Hindlimb muscle (tissue), 1 donor: ENCODE measurements around the gene CNOT9. TPM values are rescaled to one million over a fixed set of nuclear protein-coding genes. Genes with fewer than 3 reads are reported as not detected.

Experiments
- DNase-seq: peaks from one replicate; pipeline ENCODE4 v3.0.0-alpha.2; 2013
- polyA plus RNA-seq: library from polyadenylated mRNA; unstranded; fragments of 120-200 nt; gene quantifications from one replicate; pipeline ENCODE4 v1.2.1, GENCODE V29; 2013; ENCODE audit not compliant: insufficient read length

Gene CNOT9
- polyA plus RNA-seq, 1 donor = 38.7 TPM

GRCh38 chr2:218578272-218578877 is 9.7 kb downstream of the CNOT9 start:
- no peak for DNase-seq

GRCh38 chr2:218582076-218582475 is 13.4 kb downstream of the CNOT9 start:
- DNase-seq = no peak

DNA sequence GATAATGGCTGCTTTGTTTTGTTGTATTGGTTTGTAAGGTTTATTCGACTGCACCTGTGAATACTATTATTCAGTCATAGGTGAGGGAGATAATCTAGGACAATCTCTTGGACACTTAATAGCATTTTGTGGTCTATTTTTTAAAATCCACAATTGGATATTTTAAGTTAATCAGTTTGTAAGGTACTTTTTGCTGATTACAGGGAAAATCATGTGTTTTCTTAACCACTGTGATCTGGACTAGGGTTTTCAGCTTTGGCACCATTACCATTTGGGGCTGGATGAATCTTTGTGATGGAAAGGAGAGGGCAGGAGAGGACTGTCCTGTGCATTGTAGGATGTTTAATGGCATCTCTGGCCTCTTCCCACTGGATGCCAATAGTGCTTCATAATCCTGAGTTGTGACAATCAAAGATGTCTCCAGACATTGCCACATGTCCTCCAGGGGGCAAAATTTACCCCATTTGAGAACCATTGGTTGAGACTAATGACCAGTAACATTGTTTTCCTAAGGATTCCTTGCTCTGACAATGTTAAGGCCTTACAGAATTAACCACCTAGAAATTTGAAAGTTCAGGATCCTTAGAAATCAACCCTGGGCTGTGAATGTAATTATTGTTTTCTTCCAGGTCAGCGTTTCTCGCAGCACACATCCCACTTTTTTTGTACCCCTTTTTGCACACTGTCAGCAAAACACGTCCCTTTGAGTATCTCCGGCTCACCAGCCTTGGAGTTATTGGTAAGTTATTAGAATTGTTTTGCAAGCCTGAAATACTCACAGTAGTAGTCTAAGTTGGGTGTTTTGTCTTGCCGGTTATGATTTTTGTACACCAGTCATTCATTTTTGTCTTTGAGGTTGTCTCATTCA is 15.6 kb downstream of the CNOT9 start:
- DNase-seq = no peak

- no peak for DNase-seq
Observed at GRCh38 chr2:218585541-218585940, 16.9 kb downstream of the CNOT9 start.

DNA sequence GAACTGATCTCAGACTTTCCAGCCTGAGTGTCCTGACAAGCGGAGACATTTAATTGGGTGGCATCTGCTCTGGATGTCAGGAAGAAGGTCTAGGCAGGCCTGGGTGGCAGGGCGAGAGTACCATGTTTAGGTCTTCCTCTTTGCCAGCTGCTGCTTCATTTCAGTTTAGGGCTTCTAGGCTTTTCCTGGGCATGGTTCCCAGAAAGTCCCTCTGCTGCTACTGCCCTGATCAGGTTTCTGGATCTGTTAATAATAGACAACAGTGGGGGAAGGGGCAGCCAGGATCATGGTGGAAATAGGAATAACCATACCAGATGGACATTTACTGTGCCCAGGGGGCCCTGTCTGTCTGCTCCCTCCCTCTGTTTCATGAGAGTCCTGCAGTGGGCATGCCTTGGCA is 36.8 kb downstream of the CNOT9 start:
- peak; percentile 75 for DNase-seq

DNA sequence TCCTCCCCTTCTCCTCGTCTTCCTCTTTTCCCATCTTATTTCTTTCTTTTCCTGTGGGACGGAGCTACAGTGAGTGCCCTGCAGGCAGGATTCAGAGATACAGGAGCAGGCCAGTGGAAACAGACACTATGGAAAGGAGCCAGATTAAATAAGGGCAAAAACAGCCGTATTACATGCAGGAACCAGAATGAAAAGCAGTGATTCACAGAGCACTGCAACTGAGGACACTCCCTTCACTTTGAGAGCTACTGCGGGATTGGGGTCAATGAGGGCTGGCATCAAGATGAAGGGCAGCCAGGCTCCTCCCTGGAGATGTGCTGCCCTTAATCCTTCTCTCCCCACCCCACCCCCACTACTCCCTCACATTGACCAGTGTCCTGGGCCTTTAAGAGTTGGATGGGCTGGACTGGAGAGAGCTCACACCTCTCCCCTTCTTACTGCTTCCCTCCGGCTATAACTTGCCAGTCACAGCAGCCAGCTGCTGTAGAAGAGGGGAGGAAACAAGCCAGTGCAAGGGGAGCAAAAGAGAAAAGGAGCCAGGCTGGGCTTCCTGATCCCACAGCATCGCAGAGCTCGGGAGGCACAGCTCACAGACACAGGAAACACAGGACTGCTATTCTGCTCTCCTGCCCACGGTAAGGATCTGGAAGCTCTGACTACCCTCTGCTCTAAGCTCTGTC is 38.9 kb downstream of the CNOT9 start, which contains the start of gene PLCD4:
TSS of gene PLCD4 (plus strand) at position 464 of the 680 bp plus-strand sequence. CDS start 7,841 bp downstream, outside the sequence.
- DNase-seq = peak; percentile 74

DNA sequence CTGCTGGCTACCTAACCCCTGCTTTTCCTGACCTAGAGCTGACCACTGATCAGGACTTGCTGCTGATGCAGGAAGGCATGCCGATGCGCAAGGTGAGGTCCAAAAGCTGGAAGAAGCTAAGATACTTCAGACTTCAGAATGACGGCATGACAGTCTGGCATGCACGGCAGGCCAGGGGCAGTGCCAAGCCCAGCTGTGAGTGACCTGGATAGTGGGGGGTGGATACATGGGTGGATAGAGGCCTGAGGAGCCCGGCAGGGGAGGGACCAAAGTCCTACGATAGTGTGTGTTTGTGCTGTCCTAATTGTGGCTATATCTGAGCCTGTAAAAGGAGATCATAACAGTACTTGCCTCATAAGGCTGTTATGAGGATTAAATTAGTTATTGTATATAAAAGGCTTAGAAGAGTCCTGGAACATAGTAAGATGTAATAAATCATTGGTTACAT is 47.3 kb downstream of the CNOT9 start:
- no peak for DNase-seq

DNA sequence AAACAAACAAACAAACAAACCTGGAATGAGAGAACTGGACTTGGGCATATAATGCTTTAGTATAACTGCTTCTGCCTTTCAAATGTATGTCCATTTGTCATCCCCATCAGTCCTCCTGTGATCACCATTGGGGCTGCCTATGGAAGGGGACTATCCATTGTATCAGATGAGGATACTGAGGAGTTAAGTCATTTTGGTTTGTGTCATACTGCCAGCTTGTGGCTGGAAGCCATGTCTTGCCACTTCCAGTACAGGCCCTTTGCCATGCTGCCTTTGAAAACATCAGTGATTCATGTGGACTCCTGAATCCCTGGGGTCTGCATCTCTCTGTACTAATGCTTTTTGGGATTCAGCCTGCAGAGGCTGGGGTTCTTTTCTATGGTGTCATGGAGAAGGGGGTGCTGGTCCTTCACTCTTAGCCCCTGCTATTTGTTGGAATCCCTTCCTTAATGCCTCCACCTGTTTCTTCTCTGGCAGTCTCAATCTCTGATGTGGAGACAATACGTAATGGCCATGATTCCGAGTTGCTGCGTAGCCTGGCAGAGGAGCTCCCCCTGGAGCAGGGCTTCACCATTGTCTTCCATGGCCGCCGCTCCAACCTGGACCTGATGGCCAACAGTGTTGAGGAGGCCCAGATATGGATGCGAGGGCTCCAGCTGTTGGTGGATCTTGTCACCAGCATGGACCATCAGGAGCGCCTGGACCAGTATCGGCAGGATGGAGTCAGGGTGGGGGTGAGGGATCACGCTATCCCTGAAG is 49.6 kb downstream of the CNOT9 start:
- DNase-seq = no peak

- no peak for DNase-seq
Observed at GRCh38 chr2:218621007-218621406, 52.4 kb downstream of the CNOT9 start.

GRCh38 chr2:218622606-218623365 is 54.1 kb downstream of the CNOT9 start:
- DNase-seq = no peak

DNA sequence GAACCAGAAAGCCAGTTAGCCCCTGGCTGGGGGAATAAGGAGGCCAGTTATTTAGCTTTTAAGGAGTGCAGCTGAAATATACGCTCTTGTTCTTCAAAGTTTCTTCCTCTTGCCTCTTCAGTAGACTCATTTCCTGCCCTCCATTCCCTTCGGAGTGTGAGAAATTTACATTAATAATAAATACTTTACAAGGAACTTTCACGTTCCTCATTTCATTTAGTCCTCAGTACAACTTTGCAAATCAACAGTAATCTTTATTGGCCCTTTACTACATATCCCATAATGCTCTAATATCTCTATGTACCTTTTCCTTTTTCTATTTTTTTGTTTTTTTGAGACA is 54.7 kb downstream of the CNOT9 start:
- no peak for DNase-seq

DNA sequence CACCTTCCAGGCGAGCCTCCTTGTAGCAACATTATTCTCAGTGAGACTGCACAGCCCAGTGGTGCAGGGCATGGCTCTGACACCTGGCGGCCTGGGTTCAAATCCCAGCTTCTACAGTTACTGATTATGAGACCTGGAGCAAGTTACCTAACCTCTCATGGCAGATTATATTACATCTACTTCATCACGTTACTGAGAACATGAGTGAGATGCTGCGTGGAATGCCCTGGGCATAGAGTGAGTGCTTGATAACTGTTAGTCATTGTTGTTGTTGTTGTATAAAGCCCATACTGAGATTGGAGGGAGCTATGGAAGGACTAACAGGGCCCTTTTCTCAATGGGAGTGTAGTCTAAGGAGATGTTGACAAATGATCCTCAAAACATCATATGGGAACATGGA is 57.7 kb downstream of the CNOT9 start:
- no peak for DNase-seq

- DNase-seq = no peak
Observed at GRCh38 chr2:218627939-218628338, 59.3 kb downstream of the CNOT9 start.

GRCh38 chr2:218631837-218632236 is 63.2 kb downstream of the CNOT9 start:
- DNase-seq = no peak

GRCh38 chr2:218635719-218636118 is 67.1 kb downstream of the CNOT9 start:
- no peak for DNase-seq

- no peak for DNase-seq
Observed at GRCh38 chr2:218638372-218638771, 69.7 kb downstream of the CNOT9 start.

DNA sequence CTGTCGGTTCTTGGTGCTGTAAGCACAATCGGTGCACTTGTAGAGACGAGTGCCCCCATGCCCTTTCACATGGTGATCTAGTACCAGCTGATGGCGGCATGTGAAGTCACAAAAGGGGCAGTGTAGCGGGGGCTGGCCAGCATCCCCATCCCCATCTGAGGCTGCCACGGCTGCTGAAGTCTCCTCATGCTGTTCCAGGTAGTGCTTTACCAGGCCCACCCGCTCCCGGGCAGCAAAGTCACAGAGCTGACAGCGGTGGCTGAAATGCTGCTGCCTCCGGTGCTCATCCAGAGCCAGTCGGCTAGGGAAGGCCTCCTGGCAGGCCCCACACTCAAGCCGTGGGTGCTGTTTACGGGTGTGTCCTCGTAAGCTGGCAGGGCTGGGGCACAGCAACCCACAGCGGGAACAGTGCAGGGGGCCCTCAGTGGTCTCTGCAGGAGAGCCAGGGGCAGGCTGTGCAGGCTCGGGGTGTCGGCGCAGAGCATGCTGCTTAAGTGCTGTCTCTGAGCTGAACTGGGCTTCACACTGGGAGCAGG is 73.5 kb downstream of the CNOT9 start:
- DNase-seq = no peak

- no peak for DNase-seq
Observed at GRCh38 chr2:218642786-218643185, 74.1 kb downstream of the CNOT9 start.

DNA sequence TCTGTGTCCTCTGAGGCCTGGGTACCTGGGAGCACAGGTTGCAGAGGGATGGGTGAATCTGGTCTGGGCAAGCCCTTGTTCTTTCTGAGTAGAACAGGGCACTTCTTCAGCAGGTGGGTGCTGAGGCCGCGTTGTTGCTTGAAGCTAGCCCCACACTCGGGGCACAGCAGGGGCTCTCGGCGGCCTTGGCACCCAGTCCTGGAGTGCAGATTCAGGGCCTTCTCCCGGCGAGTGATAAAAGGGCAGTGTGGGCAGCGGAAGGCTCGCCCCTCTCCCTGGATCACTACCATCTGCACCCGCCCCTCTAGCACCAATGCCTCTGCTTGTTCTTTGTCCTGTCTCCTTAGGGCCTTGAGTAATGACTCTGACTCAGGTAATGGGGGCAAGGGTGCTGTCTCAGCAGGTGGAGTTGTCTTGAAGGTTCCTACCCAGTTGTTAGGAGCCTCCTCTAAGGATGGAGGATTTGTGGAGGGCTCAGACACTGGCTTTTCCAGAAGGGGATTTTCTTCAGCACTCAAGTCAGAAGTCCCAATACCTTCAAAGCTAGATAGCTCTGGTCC is 75.2 kb downstream of the CNOT9 start:
- no peak for DNase-seq

- DNase-seq = no peak
Observed at GRCh38 chr2:218644721-218645120, 76.1 kb downstream of the CNOT9 start.

GRCh38 chr2:218645126-218645525 is 76.5 kb downstream of the CNOT9 start:
- no peak for DNase-seq
